GM12878 (cell line): ENCODE results near the gene IL10.

ENCODE experiments used
- ATF2 ChIP-seq: IDR thresholded peaks from 2 replicates; pipeline ENCODE4 v1.6.1; 2012; ENCODE audit warnings: low read length, inconsistent platforms
- GABPA ChIP-seq: IDR thresholded peaks from 2 replicates; pipeline ENCODE4 v1.6.1; 2014; ENCODE audit warnings: antibody characterized with exemption, low read depth, mild to moderate bottlenecking, inconsistent platforms
- NFXL1 ChIP-seq: fragments of 450-650 bp; IDR thresholded peaks from 2 replicates; pipeline ENCODE4 v1.6.1; 2017; ENCODE audit warnings: antibody characterized with exemption, mild to moderate bottlenecking, borderline replicate concordance
- SUZ12 ChIP-seq: fragments of 200-600 bp; sonication (generic); IDR thresholded peaks from one replicate; pipeline ENCODE4 v1.6.1; 2018; ENCODE audit warnings: antibody characterized with exemption, mild to moderate bottlenecking; ENCODE audit not compliant: unreplicated experiment

- no peak for TF ChIP-seq ATF2
- TF ChIP-seq GABPA: no peak
- no peak for TF ChIP-seq NFXL1
- TF ChIP-seq SUZ12: no peak
Observed at GRCh38 chr1:206776229-206776628, 3.9 kb upstream of the IL10 start.
